Measurements from ENCODE around the gene AGXT2.
"Not testable (repeated sequence)": the region's sequence is repeated elsewhere in the genome, so short reads cannot be mapped to it uniquely, and the experiment has no call there.

The AGXT2 gene

GRCh38 chr5:35044649-35045048 is 3.1 kb downstream of the AGXT2 start:
- no peaks in the 10 kb centered on the region for H3K9me3 ChIP-seq
- H3K4me1 ChIP-seq: no peaks in the 10 kb centered on the region
- H3K27me3 ChIP-seq (ENCODE audit: low read depth): peaks cover 7% of the 10 kb centered on the region; the same call in 1 of the 2 replicates
- no peak for DNase-seq (ENCODE audit: low spot score in 2 of 2)
- H3K36me3 ChIP-seq (replicated peaks): no peaks in the 10 kb centered on the region
- no peak overlapping the region for H3K4me3 ChIP-seq
- in situ Hi-C loops (cut with MboI; ENCODE audit: low sequenced_read_pairs): no loop called here

GRCh38 chr5:35042781-35043180 is 5.0 kb downstream of the AGXT2 start:
- Histone ChIP-seq H3K36me3 (replicated peaks) (no peaks in the 10 kb centered on the region), H3K4me1 (no peaks in the 10 kb centered on the region; the same call in 1 of the 2 replicates), H3K27me3 (ENCODE audit: low read depth) (peaks cover 13% of the 10 kb centered on the region; the same call in 1 of the 2 replicates), H3K9me3 (no peaks in the 10 kb centered on the region), H3K4me3 (no peak overlapping the region)
- in situ Hi-C loops (cut with MboI; ENCODE audit: low sequenced_read_pairs): no loop called here
- DNase-seq (ENCODE audit: low spot score in 2 of 2): no peak

DNA sequence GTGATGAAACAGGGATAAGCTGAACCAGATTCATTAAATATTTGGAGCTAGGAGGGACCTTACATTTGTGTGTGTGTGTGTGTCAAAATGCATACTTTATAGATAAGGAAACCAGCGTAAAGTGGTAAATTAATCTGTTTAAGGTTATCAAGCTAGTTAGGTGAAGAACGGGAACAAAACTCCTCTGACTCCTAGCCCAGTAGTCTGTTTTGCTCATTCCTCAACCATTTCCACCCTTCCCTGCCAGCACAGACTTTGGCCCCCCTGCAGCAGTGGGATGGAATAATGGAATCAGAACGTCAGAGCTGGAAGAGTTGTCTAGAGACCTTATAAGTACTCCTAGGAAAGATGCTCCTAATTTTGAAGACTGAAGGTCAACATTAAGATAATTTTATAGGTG is 6.5 kb downstream of the AGXT2 start:
- Histone ChIP-seq H3K9me3 (no peaks in the 10 kb centered on the region), H3K36me3 (replicated peaks) (no peaks in the 10 kb centered on the region), H3K4me1 (no peaks in the 10 kb centered on the region; the same call in 1 of the 2 replicates), H3K4me3 (no peak overlapping the region), H3K27me3 (ENCODE audit: low read depth) (peaks cover 13% of the 10 kb centered on the region; the same call in 1 of the 2 replicates)
- in situ Hi-C loops (cut with MboI; ENCODE audit: low sequenced_read_pairs): no loop called here
- DNase-seq (ENCODE audit: low spot score in 2 of 2): no peak

GRCh38 chr5:35038891-35039290 is 8.9 kb downstream of the AGXT2 start:
- H3K36me3 ChIP-seq (replicated peaks): no peaks in the 10 kb centered on the region
- no peak overlapping the region for H3K4me3 ChIP-seq
- DNase-seq (ENCODE audit: low spot score in 2 of 2): no peak
- peaks cover 15% of the 10 kb centered on the region; the same call in 1 of the 2 replicates for H3K27me3 ChIP-seq (ENCODE audit: low read depth)
- no peaks in the 10 kb centered on the region; the same call in 1 of the 2 replicates for H3K4me1 ChIP-seq
- H3K9me3 ChIP-seq: no peaks in the 10 kb centered on the region
- in situ Hi-C loops (cut with MboI; ENCODE audit: low sequenced_read_pairs): no loop called here

DNA sequence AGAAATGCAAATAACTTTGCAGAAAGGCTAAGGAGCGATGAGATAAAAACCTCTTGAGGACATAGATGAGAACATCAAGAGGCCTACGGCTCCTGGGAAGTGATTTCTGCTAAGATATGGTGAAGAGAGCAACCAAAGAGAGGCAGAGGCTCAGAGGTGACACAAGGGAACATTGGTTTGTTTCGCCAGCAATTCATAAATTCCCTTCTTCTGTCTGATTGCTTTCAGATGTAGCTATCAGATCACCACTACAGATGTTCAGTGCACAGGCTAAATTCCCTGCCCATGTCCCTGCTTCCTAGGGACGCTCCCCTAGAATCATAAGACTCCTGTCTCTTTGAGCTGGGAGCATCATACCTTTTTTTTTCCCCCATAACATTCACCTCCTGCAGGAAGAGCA is 11.2 kb downstream of the AGXT2 start:
- DNase-seq (ENCODE audit: low spot score in 2 of 2): no peak
- Histone ChIP-seq H3K27me3 (ENCODE audit: low read depth) (peaks cover 15% of the 10 kb centered on the region; the same call in 1 of the 2 replicates), H3K36me3 (replicated peaks) (no peaks in the 10 kb centered on the region), H3K9me3 (no peaks in the 10 kb centered on the region), H3K4me3 (no peak overlapping the region), H3K4me1 (no peaks in the 10 kb centered on the region; the same call in 1 of the 2 replicates)
- in situ Hi-C loops (cut with MboI; ENCODE audit: low sequenced_read_pairs): no loop called here

GRCh38 chr5:35035929-35036328 is 11.8 kb downstream of the AGXT2 start:
- in situ Hi-C loops (cut with MboI; ENCODE audit: low sequenced_read_pairs); H3K4me3 ChIP-seq; H3K9me3 ChIP-seq; H3K36me3 ChIP-seq (replicated peaks); H3K4me1 ChIP-seq; DNase-seq (ENCODE audit: low spot score in 2 of 2): not testable (repeated sequence)
- peaks cover 18% of the 10 kb centered on the region; the same call in 1 of the 2 replicates for H3K27me3 ChIP-seq (ENCODE audit: low read depth)

DNA sequence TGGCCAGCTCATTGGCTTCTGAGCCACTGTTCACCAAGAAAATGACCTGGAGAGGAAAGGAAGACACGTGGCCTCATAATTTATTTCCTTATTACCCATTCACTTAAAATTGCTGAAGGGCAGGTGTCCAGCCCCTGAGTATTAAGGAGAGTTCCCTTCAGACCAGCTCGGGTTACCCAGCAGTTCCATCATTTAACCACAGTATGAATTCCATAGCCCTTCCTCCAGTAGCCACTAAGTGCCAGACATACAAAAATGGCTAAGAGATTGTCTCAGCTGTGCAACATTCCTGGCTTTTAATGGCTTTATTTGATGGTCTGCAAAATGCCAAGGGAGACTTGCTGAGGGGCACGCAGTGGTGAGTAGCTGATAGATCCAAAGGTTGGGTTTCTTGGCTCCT is 12.5 kb downstream of the AGXT2 start:
- no peaks in the 10 kb centered on the region; the same call in 1 of the 2 replicates for H3K4me1 ChIP-seq
- H3K4me3 ChIP-seq: no peak overlapping the region
- H3K36me3 ChIP-seq (replicated peaks): no peaks in the 10 kb centered on the region
- DNase-seq (ENCODE audit: low spot score in 2 of 2): no peak
- H3K9me3 ChIP-seq: no peaks in the 10 kb centered on the region
- in situ Hi-C loops (cut with MboI; ENCODE audit: low sequenced_read_pairs): no loop called here
- peaks cover 18% of the 10 kb centered on the region; the same call in 1 of the 2 replicates for H3K27me3 ChIP-seq (ENCODE audit: low read depth)

GRCh38 chr5:35032356-35032755 is 15.4 kb downstream of the AGXT2 start:
- no peak for DNase-seq (ENCODE audit: low spot score in 2 of 2)
- in situ Hi-C loops (cut with MboI; ENCODE audit: low sequenced_read_pairs): no loop called here

GRCh38 chr5:35031276-35031675 is 16.5 kb downstream of the AGXT2 start:
- H3K4me1 ChIP-seq: no peaks in the 10 kb centered on the region
- H3K4me3 ChIP-seq: no peak overlapping the region
- in situ Hi-C loops (cut with MboI; ENCODE audit: low sequenced_read_pairs): no loop called here
- no peaks in the 10 kb centered on the region for H3K36me3 ChIP-seq (replicated peaks)
- no peaks in the 10 kb centered on the region for H3K9me3 ChIP-seq
- peaks cover 10% of the 10 kb centered on the region for H3K27me3 ChIP-seq (ENCODE audit: low read depth)
- no peak for DNase-seq (ENCODE audit: low spot score in 2 of 2)

More at GRCh38 chr5:35032356-35032755, 15.4 kb downstream of the AGXT2 start:
- Histone ChIP-seq H3K4me1 (no peaks in the 10 kb centered on the region), H3K9me3 (no peaks in the 10 kb centered on the region), H3K36me3 (replicated peaks) (no peaks in the 10 kb centered on the region), H3K4me3 (no peak overlapping the region), H3K27me3 (ENCODE audit: low read depth) (peaks cover 10% of the 10 kb centered on the region)

- Histone ChIP-seq H3K36me3 (replicated peaks) (no peaks in the 10 kb centered on the region), H3K4me1 (no peaks in the 10 kb centered on the region), H3K4me3 (no peak overlapping the region), H3K9me3 (no peaks in the 10 kb centered on the region), H3K27me3 (ENCODE audit: low read depth) (peaks cover 10% of the 10 kb centered on the region)
- in situ Hi-C loops (cut with MboI; ENCODE audit: low sequenced_read_pairs): no loop called here
- no peak for DNase-seq (ENCODE audit: low spot score in 2 of 2)
Measured at GRCh38 chr5:35030426-35031100, 17.2 kb downstream of the AGXT2 start.

DNA sequence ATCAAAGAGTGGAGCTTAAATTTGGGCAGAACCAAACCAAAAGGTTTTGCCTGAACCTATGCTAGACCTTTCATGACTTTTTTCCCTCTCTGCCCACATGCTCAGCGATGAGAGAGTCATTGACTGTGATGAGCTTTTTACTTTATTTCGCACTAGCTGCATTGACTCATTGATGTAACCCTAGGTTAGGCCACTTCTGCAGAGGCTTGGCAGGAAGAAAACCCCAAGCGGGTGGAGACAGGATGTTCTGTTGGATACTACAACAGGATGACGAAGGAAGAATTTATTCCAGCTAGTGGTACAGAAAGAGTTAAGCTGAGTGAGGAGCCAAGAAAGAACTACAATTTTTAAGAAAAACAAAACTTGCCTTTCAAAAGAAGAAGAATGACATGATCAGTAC is 18.4 kb downstream of the AGXT2 start:
- in situ Hi-C loops (cut with MboI; ENCODE audit: low sequenced_read_pairs): no loop called here
- DNase-seq (ENCODE audit: low spot score in 2 of 2): no peak
- peaks cover 8% of the 10 kb centered on the region for H3K27me3 ChIP-seq (ENCODE audit: low read depth)
- no peaks in the 10 kb centered on the region for H3K36me3 ChIP-seq (replicated peaks)
- no peaks in the 10 kb centered on the region for H3K4me1 ChIP-seq
- H3K4me3 ChIP-seq: no peak overlapping the region
- no peaks in the 10 kb centered on the region for H3K9me3 ChIP-seq

DNA sequence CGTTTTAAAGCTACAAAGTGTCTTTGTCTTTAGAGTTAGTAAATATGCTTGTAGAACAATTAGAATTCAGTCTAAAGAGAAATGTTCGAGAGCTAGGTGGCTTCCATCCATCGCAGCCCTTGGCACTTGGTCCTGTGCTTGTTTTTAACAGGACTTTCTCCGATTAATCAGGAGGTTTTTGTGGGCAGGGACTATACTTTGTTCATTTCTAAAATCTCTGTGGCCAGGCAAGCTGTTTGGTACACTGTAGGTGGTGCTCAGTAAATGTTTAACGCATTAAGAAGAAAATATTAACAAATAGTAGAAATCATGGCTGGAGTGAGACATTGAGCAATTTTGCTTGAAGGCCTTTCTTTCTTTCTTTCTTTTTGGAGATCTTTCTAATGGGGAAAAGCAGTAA is 20.8 kb downstream of the AGXT2 start:
- in situ Hi-C loops (cut with MboI; ENCODE audit: low sequenced_read_pairs): no loop called here

DNA sequence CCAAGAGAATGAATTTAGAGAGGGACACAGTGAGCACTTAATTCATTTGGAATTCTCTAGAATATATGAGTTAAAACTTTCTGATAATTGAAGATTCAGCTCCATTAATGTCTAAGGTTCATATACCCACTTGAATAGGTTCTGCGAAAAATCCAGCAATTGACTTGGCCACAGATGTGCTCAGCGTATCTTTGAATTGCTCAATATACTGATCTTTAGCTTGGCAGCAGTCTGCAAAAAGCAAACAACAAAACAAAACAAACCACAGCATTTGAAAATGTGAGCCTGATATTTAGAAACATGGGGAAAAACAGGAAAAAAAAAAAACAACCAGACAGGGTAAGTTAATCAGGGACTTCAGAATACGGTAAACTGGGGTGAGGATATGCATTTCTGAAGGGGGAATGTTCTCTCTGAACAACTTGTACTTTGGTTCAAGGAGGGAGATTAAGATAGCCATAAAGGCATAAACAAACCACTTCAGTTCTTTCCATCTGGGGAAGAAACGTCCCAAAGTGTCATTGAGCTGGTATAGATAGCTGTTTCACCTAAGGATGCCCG is 21.4 kb downstream of the AGXT2 start:
- Histone ChIP-seq H3K4me3 (no peak overlapping the region), H3K27me3 (ENCODE audit: low read depth) (peaks cover 8% of the 10 kb centered on the region; the same call in 1 of the 2 replicates), H3K4me1 (no peaks in the 10 kb centered on the region), H3K9me3 (no peaks in the 10 kb centered on the region; the same call in 1 of the 2 replicates), H3K36me3 (replicated peaks) (no peaks in the 10 kb centered on the region)
- DNase-seq (ENCODE audit: low spot score in 2 of 2): no peak
- in situ Hi-C loops (cut with MboI; ENCODE audit: low sequenced_read_pairs): no loop called here

More for the DNA sequence above, 20.8 kb downstream of the AGXT2 start:
- H3K27me3 ChIP-seq (ENCODE audit: low read depth): peaks cover 8% of the 10 kb centered on the region; the same call in 1 of the 2 replicates
- H3K4me3 ChIP-seq: no peak overlapping the region
- H3K4me1 ChIP-seq: no peaks in the 10 kb centered on the region
- no peak for DNase-seq (ENCODE audit: low spot score in 2 of 2)
- H3K36me3 ChIP-seq (replicated peaks): no peaks in the 10 kb centered on the region
- H3K9me3 ChIP-seq: no peaks in the 10 kb centered on the region; the same call in 1 of the 2 replicates

GRCh38 chr5:35024911-35025510 is 22.7 kb downstream of the AGXT2 start:
- Histone ChIP-seq H3K4me1 (no peaks in the 10 kb centered on the region), H3K4me3 (no peak overlapping the region), H3K27me3 (ENCODE audit: low read depth) (peaks cover 5% of the 10 kb centered on the region; the same call in 1 of the 2 replicates), H3K36me3 (replicated peaks) (no peaks in the 10 kb centered on the region), H3K9me3 (no peaks in the 10 kb centered on the region; the same call in 1 of the 2 replicates)
- DNase-seq (ENCODE audit: low spot score in 2 of 2): no peak
- in situ Hi-C loops (cut with MboI; ENCODE audit: low sequenced_read_pairs): loop anchor here (25.0 kb wide), 1 partner anchor 538 kb away; no protein-coding TSS in a partner anchor
